ENCODE data around the gene DLGAP1.

DNA sequence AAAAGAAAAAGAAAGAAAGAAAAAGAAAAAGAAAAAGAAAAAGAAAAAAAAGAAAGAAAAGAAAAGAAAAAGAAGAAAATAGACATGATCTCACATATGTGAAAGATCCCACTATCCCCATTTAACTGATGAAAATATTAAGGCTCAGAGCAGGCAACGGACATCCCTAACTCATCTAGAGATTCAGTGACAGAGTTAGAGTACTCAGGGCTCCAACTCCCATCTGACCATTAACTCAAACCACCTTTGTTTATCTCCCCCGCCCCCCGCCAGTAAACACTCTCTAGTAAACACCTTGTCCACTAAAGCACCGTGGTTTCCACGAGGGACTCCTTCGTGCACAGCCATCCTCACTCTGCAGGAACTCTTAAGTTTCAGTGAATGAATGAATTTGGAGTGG, 862.2 kb downstream of the DLGAP1 start:
- TF ChIP-seq, protein P1, sequence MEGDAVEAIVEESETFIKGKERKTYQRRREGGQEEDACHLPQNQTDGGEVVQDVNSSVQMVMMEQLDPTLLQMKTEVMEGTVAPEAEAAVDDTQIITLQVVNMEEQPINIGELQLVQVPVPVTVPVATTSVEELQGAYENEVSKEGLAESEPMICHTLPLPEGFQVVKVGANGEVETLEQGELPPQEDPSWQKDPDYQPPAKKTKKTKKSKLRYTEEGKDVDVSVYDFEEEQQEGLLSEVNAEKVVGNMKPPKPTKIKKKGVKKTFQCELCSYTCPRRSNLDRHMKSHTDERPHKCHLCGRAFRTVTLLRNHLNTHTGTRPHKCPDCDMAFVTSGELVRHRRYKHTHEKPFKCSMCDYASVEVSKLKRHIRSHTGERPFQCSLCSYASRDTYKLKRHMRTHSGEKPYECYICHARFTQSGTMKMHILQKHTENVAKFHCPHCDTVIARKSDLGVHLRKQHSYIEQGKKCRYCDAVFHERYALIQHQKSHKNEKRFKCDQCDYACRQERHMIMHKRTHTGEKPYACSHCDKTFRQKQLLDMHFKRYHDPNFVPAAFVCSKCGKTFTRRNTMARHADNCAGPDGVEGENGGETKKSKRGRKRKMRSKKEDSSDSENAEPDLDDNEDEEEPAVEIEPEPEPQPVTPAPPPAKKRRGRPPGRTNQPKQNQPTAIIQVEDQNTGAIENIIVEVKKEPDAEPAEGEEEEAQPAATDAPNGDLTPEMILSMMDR (IDR thresholded peaks at IDR 0.05) = no peak
- TF ChIP-seq POLR2AphosphoS5 (IDR thresholded peaks at IDR 0.05) = no peak
- TF ChIP-seq POLR2A (IDR thresholded peaks at IDR 0.05) = no peak

All from breast epithelium (tissue), 3 donors.